ENCODE results near the gene SSTR1.
A peak's percentile ranks its signal among the peaks of the same experiment; 100 is the strongest.

SSTR1 gene

DNA sequence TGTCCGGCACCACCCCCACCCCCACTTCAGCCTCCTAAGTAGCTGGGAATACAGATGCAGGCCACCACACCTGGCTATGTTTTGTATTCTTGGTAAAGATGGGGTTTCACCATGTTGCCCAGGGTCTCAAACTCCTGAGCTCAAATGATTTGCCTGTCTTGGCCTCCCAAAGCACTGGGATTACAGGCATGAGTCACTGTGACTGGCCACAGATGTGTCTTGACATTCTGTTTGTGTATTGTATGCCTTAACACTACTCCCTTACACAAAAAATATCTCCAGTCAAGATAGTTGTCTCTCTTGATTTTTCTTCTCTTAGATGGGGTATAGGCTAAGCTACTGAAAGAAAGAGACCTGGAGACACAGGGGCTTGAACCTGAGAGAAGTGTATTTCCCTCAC lies 30.6 kb downstream of the SSTR1 start:
- H3K9me3 Mint-ChIP-seq, result peaks cover 0 to 4% of the 10 kb centered on the region in 2 donors
- ATAC-seq (replicated peaks), result no peak
- no peaks in the 10 kb centered on the region for H3K36me3 Mint-ChIP-seq
- H3K4me1 Mint-ChIP-seq, result no peaks in the 10 kb centered on the region
- DNase-seq, result no peak
- no peaks in the 10 kb centered on the region for H3K27me3 Mint-ChIP-seq
- no peak overlapping the region for H3K27ac Mint-ChIP-seq
- no peak overlapping the region for H3K4me3 Mint-ChIP-seq

DNA sequence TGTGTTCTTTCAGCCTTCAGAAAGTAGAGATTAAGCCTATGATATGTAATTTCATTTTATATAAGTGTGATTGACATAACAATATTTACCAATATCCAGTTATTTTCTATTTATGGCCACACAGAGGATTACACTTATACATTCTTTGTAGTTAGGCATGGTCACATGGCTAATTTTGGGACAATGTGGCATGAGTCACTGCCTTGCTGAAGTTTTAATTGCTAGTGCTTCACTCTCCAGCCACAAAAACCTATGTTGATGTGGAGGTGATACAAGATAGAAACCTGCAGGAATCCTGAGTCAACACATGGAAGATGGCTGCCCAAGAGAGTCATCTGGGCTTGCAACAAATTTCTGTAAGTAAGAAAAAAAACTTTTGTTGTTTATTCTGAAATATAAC lies 31.2 kb downstream of the SSTR1 start:
- no peaks in the 10 kb centered on the region for H3K4me1 Mint-ChIP-seq
- H3K27me3 Mint-ChIP-seq, result no peaks in the 10 kb centered on the region

DNA sequence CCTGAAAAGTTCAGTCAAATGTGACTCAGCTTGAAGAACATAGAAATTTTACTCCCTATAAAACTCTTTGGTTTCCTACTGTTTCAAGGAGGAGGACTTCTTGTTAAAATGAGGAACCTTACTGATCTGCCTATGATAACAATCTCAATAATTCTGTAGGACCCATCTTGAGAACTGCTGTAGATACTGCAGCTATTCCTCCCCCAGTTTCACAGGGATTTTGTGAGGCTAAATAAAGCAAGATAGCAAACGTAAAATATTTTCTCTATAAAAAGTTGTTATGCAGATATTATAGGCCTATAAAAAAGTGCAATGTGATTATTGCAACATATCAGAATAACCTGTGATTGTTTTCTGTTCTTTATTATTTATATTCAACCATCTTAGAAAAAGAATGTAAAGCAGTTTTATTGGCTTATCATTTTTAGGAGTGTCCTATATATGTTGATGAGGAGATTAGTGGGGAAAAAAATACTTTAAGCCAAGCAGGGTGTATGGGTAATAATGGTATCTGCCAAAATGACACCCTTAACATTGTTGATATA lies 36.1 kb downstream of the SSTR1 start:
- Mint-ChIP-seq H3K27ac (no peak overlapping the region), H3K4me1 (no peaks in the 10 kb centered on the region), H3K27me3 (no peaks in the 10 kb centered on the region), H3K36me3 (no peaks in the 10 kb centered on the region), H3K9me3 (peaks cover 0 to 4% of the 10 kb centered on the region in 2 donors), H3K4me3 (no peak overlapping the region)
- ATAC-seq (replicated peaks) (no peak), DNase-seq (no peak)

More for the DNA sequence above, 31.2 kb downstream of the SSTR1 start:
- ATAC-seq (replicated peaks), result no peak
- H3K9me3 Mint-ChIP-seq, result peaks cover 0 to 4% of the 10 kb centered on the region in 2 donors
- H3K27ac Mint-ChIP-seq, result no peak overlapping the region
- no peak for DNase-seq
- no peaks in the 10 kb centered on the region for H3K36me3 Mint-ChIP-seq
- no peak overlapping the region for H3K4me3 Mint-ChIP-seq

DNA sequence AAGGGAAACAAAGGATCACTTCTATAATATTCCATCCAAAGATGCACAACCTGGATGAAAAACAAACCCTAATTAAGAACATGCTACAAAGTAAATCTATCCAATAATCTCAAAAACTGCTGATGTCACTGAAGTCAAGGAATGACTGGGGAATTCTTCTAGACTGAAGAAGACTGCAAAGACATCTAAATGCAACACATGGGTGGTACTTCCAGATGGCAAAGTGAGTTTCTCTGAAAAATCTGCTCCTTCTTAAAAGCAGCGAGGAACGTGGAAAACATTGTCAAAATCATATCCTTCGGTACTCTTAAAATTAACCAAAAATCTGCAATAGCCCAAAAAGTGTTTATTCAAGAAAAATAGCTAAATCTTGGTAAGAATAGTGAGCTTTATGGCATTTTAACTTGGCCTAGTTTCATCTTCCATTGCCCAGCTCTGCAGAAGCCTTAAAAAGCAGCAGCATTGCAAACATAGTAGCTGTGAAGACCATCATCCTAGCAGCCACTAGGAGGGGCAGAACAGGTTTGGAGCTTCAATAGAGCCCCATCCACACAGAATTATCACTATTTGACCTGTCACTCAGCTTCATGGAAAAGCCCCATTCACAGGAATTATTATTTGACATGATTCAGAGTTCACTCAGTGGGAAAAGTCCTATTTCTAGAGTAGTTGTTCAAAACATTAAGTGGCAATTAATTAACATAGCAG lies 40.8 kb downstream of the SSTR1 start:
- Mint-ChIP-seq H3K4me1 (no peaks in the 10 kb centered on the region), H3K27ac (no peak overlapping the region), H3K27me3 (peaks cover 0 to 3% of the 10 kb centered on the region in 2 donors), H3K4me3 (no peak overlapping the region), H3K9me3 (no peaks in the 10 kb centered on the region), H3K36me3 (no peaks in the 10 kb centered on the region)
- DNase-seq (no peak), ATAC-seq (replicated peaks) (no peak)

DNA sequence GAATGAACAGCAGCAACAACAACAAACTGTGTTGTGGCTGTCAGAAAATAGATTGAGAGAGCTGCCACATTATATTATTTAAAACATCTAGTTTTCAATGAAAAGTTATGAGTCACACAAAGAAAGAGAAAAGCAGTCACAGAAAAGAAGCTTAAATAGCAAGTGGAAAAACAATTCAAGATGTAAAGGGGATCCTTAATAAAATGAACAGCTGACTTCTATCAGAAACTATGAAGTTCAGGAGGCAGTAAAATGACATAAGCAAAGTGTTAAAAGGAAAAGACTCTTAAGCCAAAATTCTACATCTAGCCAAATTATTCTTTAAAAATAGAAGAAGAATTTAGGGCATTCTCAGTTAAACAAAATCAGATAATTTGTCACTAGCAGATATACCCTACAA lies 42.6 kb downstream of the SSTR1 start:
- Mint-ChIP-seq H3K4me3 (no peak overlapping the region), H3K9me3 (no peaks in the 10 kb centered on the region), H3K27ac (no peak overlapping the region), H3K36me3 (no peaks in the 10 kb centered on the region), H3K27me3 (peaks cover 8 to 17% of the 10 kb centered on the region in 2 donors), H3K4me1 (peaks cover 4 to 6% of the 10 kb centered on the region in 2 donors)
- no peak for ATAC-seq (replicated peaks)
- DNase-seq, result no peak

DNA sequence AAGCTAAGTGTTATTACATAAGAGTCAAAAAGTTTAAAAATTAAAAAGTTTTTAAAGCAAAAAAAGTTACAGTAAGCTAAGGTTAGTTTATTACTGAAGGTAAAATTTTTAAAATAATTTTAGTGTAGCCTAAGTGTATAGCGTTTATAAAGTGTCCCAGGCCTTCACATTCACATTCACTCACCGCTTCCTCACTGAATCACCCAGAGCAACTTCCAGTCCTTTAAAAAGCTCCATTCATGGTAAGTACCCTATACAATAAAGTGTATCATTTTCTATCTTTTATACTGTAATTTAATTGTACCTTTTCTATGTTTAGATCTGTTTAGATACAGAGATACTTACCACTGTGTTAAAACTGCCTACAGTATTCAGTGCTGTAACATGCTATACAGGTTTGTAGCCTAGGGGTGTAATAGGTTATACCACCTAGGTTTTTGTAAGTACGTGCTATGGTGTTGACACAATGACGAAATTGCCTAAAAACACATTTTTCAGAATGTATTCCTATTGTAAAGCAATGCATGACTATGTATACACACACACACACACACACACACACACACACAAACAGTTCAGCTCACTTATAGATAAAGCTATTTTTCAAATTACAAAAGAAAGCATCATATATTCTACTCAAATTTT lies 44.5 kb downstream of the SSTR1 start:
- peaks cover 4 to 16% of the 10 kb centered on the region in 2 donors for H3K4me1 Mint-ChIP-seq
- H3K27me3 Mint-ChIP-seq, result peaks cover 14 to 29% of the 10 kb centered on the region in 2 donors
- DNase-seq (no peak), ATAC-seq (replicated peaks) (no peak)
- no peaks in the 10 kb centered on the region for H3K36me3 Mint-ChIP-seq
- no peak overlapping the region for H3K27ac Mint-ChIP-seq
- no peak overlapping the region for H3K4me3 Mint-ChIP-seq
- no peaks in the 10 kb centered on the region for H3K9me3 Mint-ChIP-seq

DNA sequence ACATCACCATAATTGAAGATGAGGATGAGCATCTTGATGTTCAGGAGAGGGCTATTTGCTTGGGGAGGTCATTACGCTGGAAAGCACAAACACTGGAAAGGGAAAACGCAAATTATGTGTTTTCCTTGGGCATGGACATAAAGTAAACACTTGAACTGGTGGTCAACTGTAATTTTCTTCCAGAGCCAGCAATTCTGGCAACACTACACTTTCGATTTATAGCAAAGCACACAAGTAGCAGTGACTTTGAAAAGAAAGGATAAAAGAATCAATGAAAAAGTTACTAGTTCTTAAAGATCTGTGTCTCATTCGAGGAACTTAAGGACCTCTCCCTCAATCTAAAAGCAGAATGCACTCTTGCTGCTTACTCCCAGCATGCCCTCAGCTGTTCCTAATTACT lies 46.0 kb downstream of the SSTR1 start:
- peaks cover 19 to 29% of the 10 kb centered on the region in 2 donors for H3K27me3 Mint-ChIP-seq
- H3K4me3 Mint-ChIP-seq, result no peak overlapping the region
- ATAC-seq (replicated peaks) (no peak), DNase-seq (no peak)
- peaks cover 4 to 16% of the 10 kb centered on the region in 2 donors for H3K4me1 Mint-ChIP-seq
- no peaks in the 10 kb centered on the region for H3K9me3 Mint-ChIP-seq
- H3K27ac Mint-ChIP-seq, result no peak overlapping the region
- no peaks in the 10 kb centered on the region for H3K36me3 Mint-ChIP-seq

DNA sequence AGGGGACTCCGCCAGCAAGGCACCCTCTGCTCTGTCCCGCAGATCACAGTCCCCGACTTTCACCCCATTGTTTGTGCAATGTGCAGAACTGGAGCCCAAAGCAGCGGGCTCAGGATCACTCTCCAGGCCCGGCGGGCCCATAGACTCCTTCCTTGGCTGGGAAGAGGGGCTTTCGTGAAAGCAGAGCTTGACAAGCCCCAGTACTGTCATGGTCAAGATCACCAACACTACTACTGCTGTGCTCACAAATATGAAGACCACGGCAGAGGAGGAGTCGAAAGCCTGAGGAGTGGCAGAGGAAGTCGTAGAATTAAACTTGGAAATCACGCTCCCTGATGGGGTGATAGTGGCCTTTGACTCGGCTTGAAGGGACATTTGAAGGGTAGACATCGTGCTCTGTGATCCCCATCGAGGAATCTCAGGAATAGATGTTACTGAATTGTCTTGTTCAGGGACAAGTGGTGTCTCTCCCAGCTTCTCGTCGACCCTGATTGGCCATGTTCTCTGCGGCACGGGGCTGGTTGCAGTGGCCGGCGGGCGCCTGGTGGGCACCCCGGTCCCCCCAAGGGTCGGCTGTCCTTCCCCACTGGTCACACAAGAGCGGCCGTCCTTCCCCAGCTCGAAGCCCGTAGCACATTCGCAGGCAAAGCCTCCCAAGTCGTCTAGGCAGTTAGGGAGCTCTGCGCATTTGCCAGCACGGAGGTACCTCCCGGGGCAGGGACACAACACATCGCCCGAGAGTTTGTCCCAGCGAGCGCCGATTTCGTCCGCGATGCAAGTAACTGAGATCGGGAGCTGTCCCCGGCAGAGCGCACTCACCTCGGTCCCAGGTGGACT lies 47.1 kb downstream of the SSTR1 start:
- no peak for DNase-seq
- H3K4me3 Mint-ChIP-seq, result no peak overlapping the region
- ATAC-seq (replicated peaks), result no peak
- no peaks in the 10 kb centered on the region for H3K36me3 Mint-ChIP-seq
- no peaks in the 10 kb centered on the region for H3K9me3 Mint-ChIP-seq
- H3K27me3 Mint-ChIP-seq, result peaks cover 19 to 29% of the 10 kb centered on the region in 2 donors
- no peak overlapping the region for H3K27ac Mint-ChIP-seq
- H3K4me1 Mint-ChIP-seq, result peaks cover 4 to 16% of the 10 kb centered on the region in 2 donors

DNA sequence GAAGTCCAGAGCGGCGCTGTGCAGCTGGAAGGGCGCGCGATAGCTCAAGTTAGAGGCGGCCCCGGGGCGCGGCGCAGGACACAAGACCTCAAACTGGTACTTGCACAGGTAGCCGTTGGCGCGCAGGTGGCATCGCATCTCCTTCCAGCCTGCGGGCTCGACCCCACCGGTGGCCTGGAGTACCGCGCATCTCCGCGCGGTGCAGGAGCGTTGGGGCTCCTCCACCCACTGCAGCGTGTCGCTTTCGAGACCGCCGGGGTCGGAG lies 47.6 kb downstream of the SSTR1 start:
- H3K9me3 Mint-ChIP-seq, result no peaks in the 10 kb centered on the region
- peaks cover 4 to 16% of the 10 kb centered on the region in 2 donors for H3K4me1 Mint-ChIP-seq
- peaks cover 19 to 29% of the 10 kb centered on the region in 2 donors for H3K27me3 Mint-ChIP-seq
- H3K27ac Mint-ChIP-seq, result no peak overlapping the region
- peak overlapping the region in 1 of 2 donors; percentile 57 for H3K4me3 Mint-ChIP-seq
- DNase-seq, result no peak
- peak; percentile 34 to 50 for ATAC-seq (replicated peaks)
- no peaks in the 10 kb centered on the region for H3K36me3 Mint-ChIP-seq

DNA sequence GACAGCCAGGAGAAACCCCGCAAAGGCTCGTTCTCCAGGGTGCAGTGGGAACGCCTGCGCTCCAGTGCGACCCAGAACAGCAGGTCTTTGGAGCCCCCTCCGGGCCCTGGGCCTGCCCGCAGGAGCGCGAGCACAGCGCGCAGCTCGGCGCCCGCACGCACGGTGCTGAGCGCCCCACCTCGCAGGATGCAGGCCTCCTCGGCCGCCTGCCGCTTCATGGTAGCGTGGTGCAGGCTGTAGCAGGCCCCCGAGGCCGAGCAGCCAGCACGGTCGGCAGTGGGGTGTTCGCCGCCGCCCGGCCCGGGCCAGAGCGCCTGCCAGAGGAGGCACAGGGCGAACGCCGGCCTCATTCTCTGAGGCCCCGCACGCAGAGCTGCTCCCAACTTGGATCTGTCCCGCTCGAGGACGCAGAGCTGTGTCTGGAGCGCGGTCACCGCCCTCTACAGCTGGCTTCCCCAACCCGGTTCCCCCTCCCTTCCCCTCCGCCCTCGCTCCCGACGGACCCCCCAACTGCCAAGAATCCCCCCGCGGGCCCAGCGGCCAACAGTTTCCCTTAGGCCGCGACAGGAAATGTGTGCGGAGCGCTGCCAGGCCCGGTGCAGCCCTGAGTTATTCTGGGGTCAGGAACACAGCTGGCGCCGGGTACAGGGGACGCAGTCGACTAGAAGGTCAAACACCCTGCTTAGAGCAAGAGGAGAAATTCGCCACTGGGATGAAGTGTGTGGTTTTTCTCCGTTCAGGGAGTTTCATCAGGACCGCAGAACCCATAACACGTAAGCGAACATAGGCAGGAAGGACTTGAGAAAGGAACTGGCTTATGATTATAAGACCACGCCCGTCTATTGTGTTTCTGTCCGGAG lies 48.2 kb downstream of the SSTR1 start, which contains the start of gene CLEC14A:
TSS of gene CLEC14A (minus strand) at position 421 of the 860 bp plus-strand sequence. CDS start at position 350, 71 bp downstream.
- Mint-ChIP-seq H3K36me3 (no peaks in the 10 kb centered on the region), H3K4me1 (peaks cover 4 to 16% of the 10 kb centered on the region in 2 donors), H3K9me3 (no peaks in the 10 kb centered on the region), H3K4me3 (peak within 1 kb of the TSS; percentile 36 to 71), H3K27ac (no peak within 1 kb of the TSS), H3K27me3 (peaks cover 19 to 29% of the 10 kb centered on the region in 2 donors)
- ATAC-seq (replicated peaks) (peak; percentile 57 to 63), DNase-seq (no peak)

DNA sequence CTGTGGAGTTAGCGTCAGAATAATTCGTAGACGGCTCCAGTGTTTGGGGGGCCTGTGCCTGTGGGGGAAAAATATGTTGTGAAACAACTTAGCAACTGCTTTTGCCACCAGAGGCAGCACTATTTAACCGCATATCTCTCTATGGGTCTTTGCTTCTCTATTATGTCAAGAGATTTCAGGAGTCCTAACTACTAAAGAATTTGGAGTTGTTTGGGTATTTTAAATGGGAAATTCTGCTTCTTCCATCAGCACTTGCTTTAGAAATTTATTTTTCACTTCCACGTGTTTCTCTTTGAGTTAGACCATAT lies 48.8 kb downstream of the SSTR1 start:
- Mint-ChIP-seq H3K36me3 (no peaks in the 10 kb centered on the region), H3K4me1 (peaks cover 4 to 16% of the 10 kb centered on the region in 2 donors), H3K27ac (no peak overlapping the region), H3K9me3 (no peaks in the 10 kb centered on the region), H3K27me3 (peaks cover 19 to 29% of the 10 kb centered on the region in 2 donors), H3K4me3 (peak overlapping the region in 1 of 2 donors; percentile 36)
- DNase-seq, result no peak
- ATAC-seq (replicated peaks), result no peak

DNA sequence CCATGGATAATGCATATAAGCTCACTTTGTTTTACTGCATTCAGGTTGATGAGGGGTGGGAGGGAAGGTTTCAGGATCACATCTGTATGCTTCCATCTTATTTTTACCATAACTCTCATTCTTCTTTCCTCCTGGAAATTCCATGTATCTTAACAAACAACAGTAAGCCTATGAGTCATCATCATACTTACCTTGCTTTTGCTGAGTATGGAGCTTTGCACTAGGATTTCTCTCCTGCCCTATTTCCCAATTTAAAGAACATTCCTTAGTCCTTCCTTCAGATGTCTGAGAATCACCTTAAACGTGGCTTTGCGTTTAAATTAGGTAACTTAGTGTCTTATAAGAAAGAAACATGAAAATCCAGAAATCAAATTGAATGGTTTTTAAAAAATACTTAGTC lies 49.8 kb downstream of the SSTR1 start:
- Mint-ChIP-seq H3K27me3 (peaks cover 19 to 29% of the 10 kb centered on the region in 2 donors), H3K27ac (no peak overlapping the region), H3K4me3 (no peak overlapping the region), H3K36me3 (no peaks in the 10 kb centered on the region), H3K9me3 (peaks cover 4 to 5% of the 10 kb centered on the region in 2 donors), H3K4me1 (peaks cover 4 to 16% of the 10 kb centered on the region in 2 donors)
- DNase-seq (no peak), ATAC-seq (replicated peaks) (no peak)

DNA sequence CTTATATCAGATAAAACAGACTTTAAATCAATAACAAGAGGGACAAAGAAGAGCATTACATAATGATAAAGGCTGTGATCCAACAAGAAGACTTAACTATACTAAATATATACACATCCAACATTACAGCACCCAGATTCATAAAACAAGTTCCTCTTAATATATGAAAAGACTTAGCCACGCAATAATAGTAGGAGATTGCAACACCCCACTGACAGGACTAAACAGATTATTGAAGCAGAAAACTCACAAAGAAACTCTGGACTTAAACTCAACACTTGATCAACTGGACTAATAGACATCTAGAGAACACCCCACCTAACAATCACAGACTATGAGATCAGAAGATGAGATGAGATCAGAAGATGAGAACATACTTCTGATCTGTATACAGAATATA lies 53.9 kb downstream of the SSTR1 start:
- Mint-ChIP-seq H3K4me1 (peaks cover 0 to under 1% of the 10 kb centered on the region in 2 donors), H3K4me3 (no peak overlapping the region), H3K27me3 (peaks cover 2 to 5% of the 10 kb centered on the region in 2 donors), H3K36me3 (no peaks in the 10 kb centered on the region), H3K9me3 (peaks cover 12 to 17% of the 10 kb centered on the region in 2 donors), H3K27ac (no peak overlapping the region)
- ATAC-seq (replicated peaks) (no peak), DNase-seq (no peak)

Data from stimulated activated naive B cell treated with anti-CD40 and anti-IgM and Interleukin-4, amounts not matched to agents 10 μg/mL and 1 μg/mL and 100 μg/mL, for 72 hours (primary cell).